ENCODE results near the gene CCDC137. TPM values are rescaled to one million over a fixed set of nuclear protein-coding genes. Genes with fewer than 3 reads are reported as not detected.

CCDC137 gene
- polyA plus RNA-seq, 1 of the 3 experiments (the other 2 are of a cell fraction): 62.4 TPM

GRCh38 chr17:81659038-81659437 lies 7.5 kb upstream of the CCDC137 start:
- H4K20me1 ChIP-seq (ENCODE audit: insufficient read depth): no peaks in the 10 kb centered on the region
- no peaks in the 10 kb centered on the region for H3K27me3 ChIP-seq (ENCODE audit: insufficient read depth)
- 77% methylated on average over 5 of the region's 5 CpGs for WGBS (ENCODE audit: low lambda C conversion rate)
- no peaks in the 10 kb centered on the region for H3K4me1 ChIP-seq (ENCODE audit: control insufficient read depth in 1 of 2, insufficient read depth in 2 of 2, low read depth in 1 of 2, low read length in 1 of 2)
- no peak overlapping the region for H3K27ac ChIP-seq (ENCODE audit: low read depth in 2 of 2, low read length in 1 of 2)
- H3F3A ChIP-seq (replicated peaks; ENCODE audit: insufficient read depth): peaks cover 10% of the 10 kb centered on the region
- H3K9me3 ChIP-seq: no peaks in the 10 kb centered on the region
- no peak overlapping the region for H3K4me2 ChIP-seq
- no peak overlapping the region for H2AFZ ChIP-seq (ENCODE audit: low read depth)
- ChIA-PET CTCF (no interaction called here), POLR2A (interaction anchor here (0.6 kb wide), 1 partner anchor 12 kb away, joined by 3 read pairs; no protein-coding TSS in a partner anchor)
- DNase-seq: no peak
- no peak overlapping the region for H3K4me3 ChIP-seq (ENCODE audit: low read depth in 2 of 2, low read length in 1 of 2)
- H3K79me2 ChIP-seq (ENCODE audit: insufficient read depth): no peaks in the 10 kb centered on the region
- no peaks in the 10 kb centered on the region for H3K36me3 ChIP-seq (replicated peaks in 1 of 2; ENCODE audit: control insufficient read depth in 1 of 2, insufficient read depth in 2 of 2, low read length in 1 of 2)
- no peaks in the 10 kb centered on the region for H3K9me2 ChIP-seq
- no peak for TF ChIP-seq TCF12 (IDR thresholded peaks at IDR 0.05)
- H3K9ac ChIP-seq: no peak overlapping the region

GRCh38 chr17:81660441-81660840 lies 6.1 kb upstream of the CCDC137 start:
- Histone ChIP-seq H3K27me3 (ENCODE audit: insufficient read depth) (no peaks in the 10 kb centered on the region), H3K79me2 (ENCODE audit: insufficient read depth) (peaks cover 11% of the 10 kb centered on the region; the same call in 1 of the 2 replicates), H3K9me2 (no peaks in the 10 kb centered on the region), H3K9ac (no peak overlapping the region), H4K20me1 (ENCODE audit: insufficient read depth) (no peaks in the 10 kb centered on the region), H3K36me3 (replicated peaks in 1 of 2; ENCODE audit: control insufficient read depth in 1 of 2, insufficient read depth in 2 of 2, low read length in 1 of 2) (peaks cover 5 to 8% of the 10 kb centered on the region in 2 experiments), H3K4me2 (no peak overlapping the region), H3K4me1 (ENCODE audit: control insufficient read depth in 1 of 2, insufficient read depth in 2 of 2, low read depth in 1 of 2, low read length in 1 of 2) (peaks cover 5 to 7% of the 10 kb centered on the region in 2 experiments; a peak in 3 of 4 replicates), H3K4me3 (ENCODE audit: low read depth in 2 of 2, low read length in 1 of 2) (no peak overlapping the region), H2AFZ (ENCODE audit: low read depth) (no peak overlapping the region), H3K9me3 (no peaks in the 10 kb centered on the region), H3F3A (replicated peaks; ENCODE audit: insufficient read depth) (peaks cover 10% of the 10 kb centered on the region), H3K27ac (ENCODE audit: low read depth in 2 of 2, low read length in 1 of 2) (no peak overlapping the region)
- WGBS (ENCODE audit: low lambda C conversion rate): 89% methylated on average over 9 of the region's 9 CpGs
- TF ChIP-seq RCOR1 (IDR thresholded peaks at IDR 0.05; ENCODE audit: low read length) (no peak), CTCF (IDR thresholded peaks at IDR 0.05) (no peak), SMC3 (IDR thresholded peaks at IDR 0.05; ENCODE audit: low read depth, low read length) (no peak), FOXM1 (IDR thresholded peaks at IDR 0.05; ENCODE audit: low read depth) (no peak), FOSL2 (IDR thresholded peaks at IDR 0.05; ENCODE audit: borderline replicate concordance, low read depth) (no peak), IRF3 (IDR thresholded peaks at IDR 0.05; ENCODE audit: low read depth, low read length) (no peak), TCF12 (IDR thresholded peaks at IDR 0.05) (no peak), FOXJ3 (CRISPR knock-in tag; IDR thresholded peaks at IDR 0.05) (no peak), GATA2 (CRISPR knock-in tag; IDR thresholded peaks at IDR 0.05) (no peak)
- TF ChIP-seq, protein P1, sequence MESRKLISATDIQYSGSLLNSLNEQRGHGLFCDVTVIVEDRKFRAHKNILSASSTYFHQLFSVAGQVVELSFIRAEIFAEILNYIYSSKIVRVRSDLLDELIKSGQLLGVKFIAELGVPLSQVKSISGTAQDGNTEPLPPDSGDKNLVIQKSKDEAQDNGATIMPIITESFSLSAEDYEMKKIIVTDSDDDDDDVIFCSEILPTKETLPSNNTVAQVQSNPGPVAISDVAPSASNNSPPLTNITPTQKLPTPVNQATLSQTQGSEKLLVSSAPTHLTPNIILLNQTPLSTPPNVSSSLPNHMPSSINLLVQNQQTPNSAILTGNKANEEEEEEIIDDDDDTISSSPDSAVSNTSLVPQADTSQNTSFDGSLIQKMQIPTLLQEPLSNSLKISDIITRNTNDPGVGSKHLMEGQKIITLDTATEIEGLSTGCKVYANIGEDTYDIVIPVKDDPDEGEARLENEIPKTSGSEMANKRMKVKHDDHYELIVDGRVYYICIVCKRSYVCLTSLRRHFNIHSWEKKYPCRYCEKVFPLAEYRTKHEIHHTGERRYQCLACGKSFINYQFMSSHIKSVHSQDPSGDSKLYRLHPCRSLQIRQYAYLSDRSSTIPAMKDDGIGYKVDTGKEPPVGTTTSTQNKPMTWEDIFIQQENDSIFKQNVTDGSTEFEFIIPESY (IDR thresholded peaks at IDR 0.05; ENCODE audit: borderline replicate concordance, low read depth): no peak
- TF ChIP-seq, protein P2, sequence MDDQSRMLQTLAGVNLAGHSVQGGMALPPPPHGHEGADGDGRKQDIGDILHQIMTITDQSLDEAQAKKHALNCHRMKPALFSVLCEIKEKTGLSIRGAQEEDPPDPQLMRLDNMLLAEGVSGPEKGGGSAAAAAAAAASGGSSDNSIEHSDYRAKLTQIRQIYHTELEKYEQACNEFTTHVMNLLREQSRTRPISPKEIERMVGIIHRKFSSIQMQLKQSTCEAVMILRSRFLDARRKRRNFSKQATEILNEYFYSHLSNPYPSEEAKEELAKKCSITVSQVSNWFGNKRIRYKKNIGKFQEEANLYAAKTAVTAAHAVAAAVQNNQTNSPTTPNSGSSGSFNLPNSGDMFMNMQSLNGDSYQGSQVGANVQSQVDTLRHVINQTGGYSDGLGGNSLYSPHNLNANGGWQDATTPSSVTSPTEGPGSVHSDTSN (IDR thresholded peaks at IDR 0.05): no peak
- TF ChIP-seq, protein P3, sequence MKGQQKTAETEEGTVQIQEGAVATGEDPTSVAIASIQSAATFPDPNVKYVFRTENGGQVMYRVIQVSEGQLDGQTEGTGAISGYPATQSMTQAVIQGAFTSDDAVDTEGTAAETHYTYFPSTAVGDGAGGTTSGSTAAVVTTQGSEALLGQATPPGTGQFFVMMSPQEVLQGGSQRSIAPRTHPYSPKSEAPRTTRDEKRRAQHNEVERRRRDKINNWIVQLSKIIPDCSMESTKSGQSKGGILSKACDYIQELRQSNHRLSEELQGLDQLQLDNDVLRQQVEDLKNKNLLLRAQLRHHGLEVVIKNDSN (IDR thresholded peaks at IDR 0.05; ENCODE audit: borderline replicate concordance, low read depth): no peak
- no peak for DNase-seq
- CTCF ChIA-PET: interaction anchor here (1.2 kb wide), 1 partner anchor 15 kb away, joined by 4 read pairs; no protein-coding TSS in a partner anchor
- POLR2A ChIA-PET: no interaction called here
